ENCODE data around the gene ATP5PF. TPM values are rescaled to one million over a fixed set of nuclear protein-coding genes. Genes with fewer than 3 reads are reported as not detected.

Gene ATP5PF
- total RNA-seq, 1 donor from 2014 or later: 74.9 TPM

DNA sequence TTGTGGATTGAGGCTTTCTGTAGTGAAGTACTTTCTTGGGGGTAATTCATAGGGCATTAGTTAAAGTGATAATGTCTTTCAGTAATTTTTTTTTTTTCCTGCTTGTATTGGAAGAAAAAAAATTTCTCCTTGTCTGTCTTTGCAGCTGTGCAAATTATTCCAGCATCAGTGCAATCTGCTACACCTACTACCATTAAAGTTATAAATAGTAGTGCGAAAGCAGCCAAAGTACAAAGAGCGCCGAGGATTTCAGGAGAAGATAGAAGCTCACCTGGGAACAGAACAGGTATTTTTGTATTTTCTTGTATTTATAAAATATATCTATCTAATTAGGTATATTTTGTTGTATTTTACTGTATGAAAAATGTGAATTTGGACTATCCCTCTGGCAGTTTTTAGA lies 29.4 kb upstream of the ATP5PF start:
- intact Hi-C loops (cut with DNase I): no loop called here
- H3K27ac ChIP-seq: no peak overlapping the region
- H3K27me3 ChIP-seq: no peaks in the 10 kb centered on the region
- TF ChIP-seq POLR2A (IDR thresholded peaks at IDR 0.05) (no peak), CTCF (IDR thresholded peaks at IDR 0.05) (no peak), POLR2AphosphoS5 (IDR thresholded peaks at IDR 0.05; ENCODE audit: insufficient read depth in 1 of 2, low read depth in 1 of 2) (no peak)
- no peaks in the 10 kb centered on the region for H3K9me3 ChIP-seq
- H3K4me3 ChIP-seq: no peak overlapping the region
- H3K4me1 ChIP-seq: no peaks in the 10 kb centered on the region
- no peak for DNase-seq (ENCODE audit: extremely low spot score in 2 of 2)
- H3K36me3 ChIP-seq: peaks cover 0 to 51% of the 10 kb centered on the region in 2 donors

- DNase-seq (ENCODE audit: extremely low spot score in 2 of 2): no peak
- Histone ChIP-seq H3K27ac (no peak overlapping the region), H3K27me3 (no peaks in the 10 kb centered on the region), H3K4me3 (no peak overlapping the region), H3K9me3 (no peaks in the 10 kb centered on the region), H3K4me1 (no peaks in the 10 kb centered on the region), H3K36me3 (peaks cover 0 to 54% of the 10 kb centered on the region in 2 donors)
- TF ChIP-seq CTCF (IDR thresholded peaks at IDR 0.05) (no peak), POLR2A (IDR thresholded peaks at IDR 0.05) (no peak), POLR2AphosphoS5 (IDR thresholded peaks at IDR 0.05; ENCODE audit: insufficient read depth in 1 of 2, low read depth in 1 of 2) (no peak)
- intact Hi-C loops (cut with DNase I): no loop called here
Observed at GRCh38 chr21:25760677-25761076, 26.0 kb upstream of the ATP5PF start.

DNA sequence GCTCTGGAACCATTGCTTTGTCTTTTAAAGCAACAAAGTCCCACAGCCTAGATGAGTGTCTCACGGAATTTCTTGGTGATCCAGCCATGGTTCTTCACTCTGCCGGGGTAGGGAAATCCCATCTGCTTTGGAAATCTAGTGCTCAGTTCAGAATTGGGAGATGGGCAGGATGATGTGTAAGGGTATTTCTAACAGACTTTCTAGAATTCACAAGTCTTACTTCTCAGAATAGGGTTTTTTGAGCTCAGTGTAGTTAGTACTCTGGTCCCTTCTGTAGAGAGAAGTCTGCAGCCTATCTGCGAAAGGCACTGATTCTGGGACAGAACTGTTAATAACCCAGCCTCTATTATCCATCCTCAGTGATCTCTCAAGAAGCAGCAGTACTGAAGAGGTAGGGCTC lies 25.4 kb upstream of the ATP5PF start:
- H3K36me3 ChIP-seq: peaks cover 0 to 50% of the 10 kb centered on the region in 2 donors
- TF ChIP-seq POLR2A (IDR thresholded peaks at IDR 0.05): no peak
- TF ChIP-seq POLR2AphosphoS5 (IDR thresholded peaks at IDR 0.05; ENCODE audit: insufficient read depth in 1 of 2, low read depth in 1 of 2): no peak
- TF ChIP-seq CTCF (IDR thresholded peaks at IDR 0.05): no peak
- intact Hi-C loops (cut with DNase I): no loop called here

GRCh38 chr21:25759573-25759972 lies 24.9 kb upstream of the ATP5PF start:
- intact Hi-C loops (cut with DNase I): no loop called here
- no peaks in the 10 kb centered on the region for H3K4me1 ChIP-seq
- no peaks in the 10 kb centered on the region for H3K9me3 ChIP-seq
- peaks cover 0 to 47% of the 10 kb centered on the region in 2 donors for H3K36me3 ChIP-seq
- H3K27me3 ChIP-seq: no peaks in the 10 kb centered on the region
- no peak for TF ChIP-seq POLR2AphosphoS5 (IDR thresholded peaks at IDR 0.05; ENCODE audit: insufficient read depth in 1 of 2, low read depth in 1 of 2)
- no peak for TF ChIP-seq CTCF (IDR thresholded peaks at IDR 0.05)
- TF ChIP-seq POLR2A (IDR thresholded peaks at IDR 0.05): no peak
- no peak for DNase-seq (ENCODE audit: extremely low spot score in 2 of 2)
- H3K27ac ChIP-seq: no peak overlapping the region
- H3K4me3 ChIP-seq: no peak overlapping the region

More for the DNA sequence above, 25.4 kb upstream of the ATP5PF start:
- Histone ChIP-seq H3K4me3 (no peak overlapping the region), H3K27me3 (no peaks in the 10 kb centered on the region), H3K9me3 (no peaks in the 10 kb centered on the region), H3K27ac (no peak overlapping the region), H3K4me1 (no peaks in the 10 kb centered on the region)
- DNase-seq (ENCODE audit: extremely low spot score in 2 of 2): no peak

DNA sequence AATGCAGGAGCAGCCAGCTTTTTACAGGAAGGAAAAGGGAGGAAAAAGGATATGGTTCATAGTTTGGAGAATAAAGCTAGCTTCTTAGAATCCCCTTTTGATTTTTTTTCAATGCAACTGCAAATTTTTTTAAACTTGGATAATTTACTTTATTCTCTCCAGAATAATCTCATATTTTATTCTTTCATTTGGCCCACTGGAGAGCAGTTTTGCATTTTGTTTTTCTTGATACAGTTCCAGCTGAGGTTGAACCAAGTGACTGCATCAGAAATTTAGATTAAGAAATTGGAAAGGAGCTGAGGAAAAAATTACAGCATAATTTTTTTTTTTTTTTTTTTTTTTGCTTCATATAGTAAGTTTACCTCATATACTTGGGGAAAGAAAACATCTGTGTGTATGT lies 22.8 kb upstream of the ATP5PF start:
- H3K9me3 ChIP-seq: no peaks in the 10 kb centered on the region
- no peak for TF ChIP-seq POLR2A (IDR thresholded peaks at IDR 0.05)
- TF ChIP-seq CTCF (IDR thresholded peaks at IDR 0.05): no peak
- no peak for TF ChIP-seq POLR2AphosphoS5 (IDR thresholded peaks at IDR 0.05; ENCODE audit: insufficient read depth in 1 of 2, low read depth in 1 of 2)
- H3K27ac ChIP-seq: no peak overlapping the region
- H3K4me1 ChIP-seq: no peaks in the 10 kb centered on the region
- intact Hi-C loops (cut with DNase I): no loop called here
- no peaks in the 10 kb centered on the region for H3K27me3 ChIP-seq
- H3K4me3 ChIP-seq: no peak overlapping the region
- no peak for DNase-seq (ENCODE audit: extremely low spot score in 2 of 2)
- H3K36me3 ChIP-seq: peaks cover 0 to 44% of the 10 kb centered on the region in 2 donors

All from vagina (tissue), 2 donors.